ENCODE data around the gene KCNAB1. TPM values are rescaled to one million over a fixed set of nuclear protein-coding genes. Genes with fewer than 3 reads are reported as not detected.

The KCNAB1 gene
- total and polyA plus RNA-seq, 10 of the 15 experiments (the other 5 are each of a cell fraction or from before 2014, with no cell fraction given), result 0.11 to 0.69 (median 0.43) TPM; not detected in 6

DNA sequence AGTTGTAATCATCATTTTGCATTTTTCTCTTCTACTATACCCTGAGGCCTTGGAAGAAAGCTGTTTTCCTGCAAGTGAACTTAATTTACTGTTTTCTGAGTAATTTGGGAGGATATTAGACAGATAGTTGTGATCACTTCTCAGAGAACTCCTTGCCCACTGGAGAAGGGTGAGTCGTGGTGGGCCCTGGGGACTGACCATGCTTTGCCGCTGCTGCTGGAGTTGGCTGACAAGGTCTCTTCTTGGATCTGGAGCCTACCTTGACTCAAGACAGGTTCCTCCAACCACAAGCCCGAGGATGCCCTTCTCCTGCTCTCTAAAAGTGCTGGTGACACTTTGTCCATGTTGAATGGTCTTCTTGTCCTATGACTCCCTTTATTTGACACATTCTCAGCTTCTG lies 68.4 kb downstream of the KCNAB1 start:
- no peaks in the 10 kb centered on the region for H3K9me3 ChIP-seq (replicated peaks; ENCODE audit: control insufficient read depth, insufficient read depth, low read length)
- H3K36me3 ChIP-seq (ENCODE audit: control insufficient read depth in 2 of 2, insufficient read depth in 2 of 2, low read length in 1 of 2), result no peaks in the 10 kb centered on the region
- no peaks in the 10 kb centered on the region; a peak in 1 of 4 replicates for H3K27me3 ChIP-seq (replicated peaks in 1 of 2; ENCODE audit: control insufficient read depth in 2 of 2, insufficient read depth in 2 of 2, low read length in 1 of 2)
- ChIA-PET CTCF (no interaction called here), SMC1A (ENCODE audit: uncharacterized antibody, unreplicated experiment) (no interaction called here), POLR2A (no interaction called here), RAD21 (ENCODE audit: unreplicated experiment) (no interaction called here)
- no peaks in the 10 kb centered on the region for H3K4me1 ChIP-seq (ENCODE audit: control insufficient read depth, insufficient read depth, low read length)
- no peak overlapping the region for H2AFZ ChIP-seq (ENCODE audit: control insufficient read depth, low read depth, low read length)
- H4K20me1 ChIP-seq (ENCODE audit: control insufficient read depth, insufficient read depth), result no peaks in the 10 kb centered on the region
- no peak overlapping the region for H3K27ac ChIP-seq (ENCODE audit: control insufficient read depth, insufficient read depth)
- H3K79me2 ChIP-seq (ENCODE audit: control insufficient read depth, insufficient read depth, low read length), result no peaks in the 10 kb centered on the region
- no peak overlapping the region for H3K4me3 ChIP-seq
- 36% methylated on average over 3 of the region's 3 CpGs for WGBS (ENCODE audit: insufficient coverage, insufficient replicate concordance, low lambda C conversion rate, missing lambda C conversion rate)
- in situ Hi-C loops (cut with MboI), result no loop called here
- intact Hi-C loops (cut with micrococcal nuclease; ENCODE audit: unreplicated experiment), result no loop called here
- no peak overlapping the region for H3K9ac ChIP-seq (ENCODE audit: control insufficient read depth, insufficient read depth, low read length)
- FAIRE-seq, result no peak
- no TSS peak for BruUV-seq (replicated peaks)
- DNase-seq (ENCODE audit: low read depth, low spot score), result no peak
- H3K4me2 ChIP-seq (ENCODE audit: control insufficient read depth, insufficient read depth), result no peak overlapping the region
- no peak for ATAC-seq
- TF ChIP-seq, protein P1, sequence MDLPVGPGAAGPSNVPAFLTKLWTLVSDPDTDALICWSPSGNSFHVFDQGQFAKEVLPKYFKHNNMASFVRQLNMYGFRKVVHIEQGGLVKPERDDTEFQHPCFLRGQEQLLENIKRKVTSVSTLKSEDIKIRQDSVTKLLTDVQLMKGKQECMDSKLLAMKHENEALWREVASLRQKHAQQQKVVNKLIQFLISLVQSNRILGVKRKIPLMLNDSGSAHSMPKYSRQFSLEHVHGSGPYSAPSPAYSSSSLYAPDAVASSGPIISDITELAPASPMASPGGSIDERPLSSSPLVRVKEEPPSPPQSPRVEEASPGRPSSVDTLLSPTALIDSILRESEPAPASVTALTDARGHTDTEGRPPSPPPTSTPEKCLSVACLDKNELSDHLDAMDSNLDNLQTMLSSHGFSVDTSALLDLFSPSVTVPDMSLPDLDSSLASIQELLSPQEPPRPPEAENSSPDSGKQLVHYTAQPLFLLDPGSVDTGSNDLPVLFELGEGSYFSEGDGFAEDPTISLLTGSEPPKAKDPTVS (IDR thresholded peaks at IDR 0.05; ENCODE audit: low read depth, low read length), result no peak
- TF ChIP-seq RCOR1 (conservative IDR thresholded peaks at IDR 0.05; ENCODE audit: low read depth, low read length) (no peak), SREBF2 (IDR thresholded peaks at IDR 0.05; ENCODE audit: low read length) (no peak), NFXL1 (IDR thresholded peaks at IDR 0.05; ENCODE audit: borderline replicate concordance) (no peak), RFX5 (IDR thresholded peaks at IDR 0.05; ENCODE audit: low read depth, low read length) (no peak), DPF2 (IDR thresholded peaks at IDR 0.05) (no peak), EZH2 (IDR thresholded peaks at IDR 0.05; ENCODE audit: borderline replicate concordance, control insufficient read depth, low read depth, low read length) (no peak), ZNF622 (IDR thresholded peaks at IDR 0.05) (no peak)
- TF ChIP-seq, protein P2, sequence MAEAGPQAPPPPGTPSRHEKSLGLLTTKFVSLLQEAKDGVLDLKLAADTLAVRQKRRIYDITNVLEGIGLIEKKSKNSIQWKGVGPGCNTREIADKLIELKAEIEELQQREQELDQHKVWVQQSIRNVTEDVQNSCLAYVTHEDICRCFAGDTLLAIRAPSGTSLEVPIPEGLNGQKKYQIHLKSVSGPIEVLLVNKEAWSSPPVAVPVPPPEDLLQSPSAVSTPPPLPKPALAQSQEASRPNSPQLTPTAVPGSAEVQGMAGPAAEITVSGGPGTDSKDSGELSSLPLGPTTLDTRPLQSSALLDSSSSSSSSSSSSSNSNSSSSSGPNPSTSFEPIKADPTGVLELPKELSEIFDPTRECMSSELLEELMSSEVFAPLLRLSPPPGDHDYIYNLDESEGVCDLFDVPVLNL (IDR thresholded peaks at IDR 0.05; ENCODE audit: low read depth, low read length), result no peak
- TF ChIP-seq, protein P3, sequence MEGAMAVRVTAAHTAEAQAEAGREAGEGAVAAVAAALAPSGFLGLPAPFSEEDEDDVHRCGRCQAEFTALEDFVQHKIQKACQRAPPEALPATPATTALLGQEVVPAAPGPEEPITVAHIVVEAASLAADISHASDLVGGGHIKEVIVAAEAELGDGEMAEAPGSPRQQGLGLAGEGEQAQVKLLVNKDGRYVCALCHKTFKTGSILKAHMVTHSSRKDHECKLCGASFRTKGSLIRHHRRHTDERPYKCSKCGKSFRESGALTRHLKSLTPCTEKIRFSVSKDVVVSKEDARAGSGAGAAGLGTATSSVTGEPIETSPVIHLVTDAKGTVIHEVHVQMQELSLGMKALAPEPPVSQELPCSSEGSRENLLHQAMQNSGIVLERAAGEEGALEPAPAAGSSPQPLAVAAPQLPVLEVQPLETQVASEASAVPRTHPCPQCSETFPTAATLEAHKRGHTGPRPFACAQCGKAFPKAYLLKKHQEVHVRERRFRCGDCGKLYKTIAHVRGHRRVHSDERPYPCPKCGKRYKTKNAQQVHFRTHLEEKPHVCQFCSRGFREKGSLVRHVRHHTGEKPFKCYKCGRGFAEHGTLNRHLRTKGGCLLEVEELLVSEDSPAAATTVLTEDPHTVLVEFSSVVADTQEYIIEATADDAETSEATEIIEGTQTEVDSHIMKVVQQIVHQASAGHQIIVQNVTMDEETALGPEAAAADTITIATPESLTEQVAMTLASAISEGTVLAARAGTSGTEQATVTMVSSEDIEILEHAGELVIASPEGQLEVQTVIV (IDR thresholded peaks at IDR 0.05; ENCODE audit: borderline replicate concordance, partially characterized antibody), result no peak
- TF ChIP-seq, protein P4, sequence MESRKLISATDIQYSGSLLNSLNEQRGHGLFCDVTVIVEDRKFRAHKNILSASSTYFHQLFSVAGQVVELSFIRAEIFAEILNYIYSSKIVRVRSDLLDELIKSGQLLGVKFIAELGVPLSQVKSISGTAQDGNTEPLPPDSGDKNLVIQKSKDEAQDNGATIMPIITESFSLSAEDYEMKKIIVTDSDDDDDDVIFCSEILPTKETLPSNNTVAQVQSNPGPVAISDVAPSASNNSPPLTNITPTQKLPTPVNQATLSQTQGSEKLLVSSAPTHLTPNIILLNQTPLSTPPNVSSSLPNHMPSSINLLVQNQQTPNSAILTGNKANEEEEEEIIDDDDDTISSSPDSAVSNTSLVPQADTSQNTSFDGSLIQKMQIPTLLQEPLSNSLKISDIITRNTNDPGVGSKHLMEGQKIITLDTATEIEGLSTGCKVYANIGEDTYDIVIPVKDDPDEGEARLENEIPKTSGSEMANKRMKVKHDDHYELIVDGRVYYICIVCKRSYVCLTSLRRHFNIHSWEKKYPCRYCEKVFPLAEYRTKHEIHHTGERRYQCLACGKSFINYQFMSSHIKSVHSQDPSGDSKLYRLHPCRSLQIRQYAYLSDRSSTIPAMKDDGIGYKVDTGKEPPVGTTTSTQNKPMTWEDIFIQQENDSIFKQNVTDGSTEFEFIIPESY (IDR thresholded peaks at IDR 0.05), result no peak
- TF ChIP-seq, protein P5, sequence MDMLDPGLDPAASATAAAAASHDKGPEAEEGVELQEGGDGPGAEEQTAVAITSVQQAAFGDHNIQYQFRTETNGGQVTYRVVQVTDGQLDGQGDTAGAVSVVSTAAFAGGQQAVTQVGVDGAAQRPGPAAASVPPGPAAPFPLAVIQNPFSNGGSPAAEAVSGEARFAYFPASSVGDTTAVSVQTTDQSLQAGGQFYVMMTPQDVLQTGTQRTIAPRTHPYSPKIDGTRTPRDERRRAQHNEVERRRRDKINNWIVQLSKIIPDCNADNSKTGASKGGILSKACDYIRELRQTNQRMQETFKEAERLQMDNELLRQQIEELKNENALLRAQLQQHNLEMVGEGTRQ (IDR thresholded peaks at IDR 0.05; ENCODE audit: borderline replicate concordance, low read depth, low read length), result no peak
- TF ChIP-seq, protein P6, sequence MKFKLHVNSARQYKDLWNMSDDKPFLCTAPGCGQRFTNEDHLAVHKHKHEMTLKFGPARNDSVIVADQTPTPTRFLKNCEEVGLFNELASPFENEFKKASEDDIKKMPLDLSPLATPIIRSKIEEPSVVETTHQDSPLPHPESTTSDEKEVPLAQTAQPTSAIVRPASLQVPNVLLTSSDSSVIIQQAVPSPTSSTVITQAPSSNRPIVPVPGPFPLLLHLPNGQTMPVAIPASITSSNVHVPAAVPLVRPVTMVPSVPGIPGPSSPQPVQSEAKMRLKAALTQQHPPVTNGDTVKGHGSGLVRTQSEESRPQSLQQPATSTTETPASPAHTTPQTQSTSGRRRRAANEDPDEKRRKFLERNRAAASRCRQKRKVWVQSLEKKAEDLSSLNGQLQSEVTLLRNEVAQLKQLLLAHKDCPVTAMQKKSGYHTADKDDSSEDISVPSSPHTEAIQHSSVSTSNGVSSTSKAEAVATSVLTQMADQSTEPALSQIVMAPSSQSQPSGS (IDR thresholded peaks at IDR 0.05; ENCODE audit: low read length), result no peak
- TF ChIP-seq, protein P7, sequence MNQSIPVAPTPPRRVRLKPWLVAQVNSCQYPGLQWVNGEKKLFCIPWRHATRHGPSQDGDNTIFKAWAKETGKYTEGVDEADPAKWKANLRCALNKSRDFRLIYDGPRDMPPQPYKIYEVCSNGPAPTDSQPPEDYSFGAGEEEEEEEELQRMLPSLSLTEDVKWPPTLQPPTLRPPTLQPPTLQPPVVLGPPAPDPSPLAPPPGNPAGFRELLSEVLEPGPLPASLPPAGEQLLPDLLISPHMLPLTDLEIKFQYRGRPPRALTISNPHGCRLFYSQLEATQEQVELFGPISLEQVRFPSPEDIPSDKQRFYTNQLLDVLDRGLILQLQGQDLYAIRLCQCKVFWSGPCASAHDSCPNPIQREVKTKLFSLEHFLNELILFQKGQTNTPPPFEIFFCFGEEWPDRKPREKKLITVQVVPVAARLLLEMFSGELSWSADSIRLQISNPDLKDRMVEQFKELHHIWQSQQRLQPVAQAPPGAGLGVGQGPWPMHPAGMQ (IDR thresholded peaks at IDR 0.05; ENCODE audit: borderline replicate concordance), result no peak
